Heart right ventricle (tissue), 16 donors: Measurements from ENCODE around the gene ISCA2. TPM values are rescaled to one million over a fixed set of nuclear protein-coding genes. Genes with fewer than 3 reads are reported as not detected.

ENCODE experiments used
- ATAC-seq, 8 donors: fragments of 200-7000 bp; cut with Tn5 transposase; one replicate each; pipeline ENCODE4 v1.9.1; 2020; ENCODE audit warnings: mild to moderate bottlenecking in 8 of 8, moderate library complexity in 8 of 8, moderate number of reproducible peaks in 1 of 8
- DNase-seq, 2 donors: peaks; one replicate each; pipeline ENCODE4 v3.0.0-alpha.2; 2020
- H3K27ac ChIP-seq, 10 donors: fragments of 200-600 bp; sonication (generic) in 2 of 10; one replicate each; pipeline versions ENCODE4 v1.5.0 to v1.8.0; 2020 to 2022; ENCODE audit warnings: mild to moderate bottlenecking in 3 of 10
- H3K27me3 ChIP-seq, 7 donors: fragments of 200-600 bp; one replicate each; pipeline ENCODE4 v1.8.0; 2021 to 2022; ENCODE audit warnings: mild to moderate bottlenecking in 2 of 7
- H3K36me3 ChIP-seq, 9 donors: fragments of 200-600 bp; sonication (generic) in 1 of 9; one replicate each; pipeline versions ENCODE4 v1.5.0 to v1.8.0; 2020 to 2022; ENCODE audit warnings: mild to moderate bottlenecking in 2 of 9
- H3K4me1 ChIP-seq, 9 donors: fragments of 200-600 bp; sonication (generic) in 1 of 9; one replicate each; pipeline versions ENCODE4 v1.5.0 to v1.8.0; 2020 to 2022; ENCODE audit warnings: mild to moderate bottlenecking in 4 of 9
- H3K4me3 ChIP-seq, 10 donors: fragments of 200-600 bp; sonication (generic) in 2 of 10; one replicate each; pipeline versions ENCODE4 v1.5.0 to v1.8.0; 2020 to 2022; ENCODE audit warnings: mild to moderate bottlenecking in 7 of 10, moderate library complexity in 2 of 10
- H3K9me3 ChIP-seq, 11 donors: fragments of 200-600 bp in 10 of 11; sonication (generic) in 2 of 11; one replicate each; pipeline versions ENCODE4 v1.5.0 to v1.8.0; 2013 to 2022; ENCODE audit warnings: mild to moderate bottlenecking in 2 of 11, control low read depth in 1 of 11, moderate library complexity in 1 of 11
- CTCF ChIP-seq, 9 donors: fragments of 200-600 bp; sonication (generic) in 2 of 9; IDR thresholded peaks; one replicate each; pipeline versions ENCODE4 v1.5.0 to v1.8.0; 2021 to 2022; ENCODE audit warnings: antibody characterized with exemption in 9 of 9, mild to moderate bottlenecking in 5 of 9, moderate library complexity in 1 of 9
- WGBS, 2 donors: extraction: QIAGEN DNeasy Blood & Tissue Kit; methylation state at CpG; one replicate each; pipeline ENCODE4 v1.1.7; 2013; ENCODE audit warnings: inconsistent platforms in 1 of 2; 5-methylcytosine and 5-hydroxymethylcytosine counted together
- intact Hi-C, 10 donors: fragments of 100-400 bp; cut with DNase I; formaldehyde crosslinking; loops; one replicate each; pipeline versions ENCODE4 v1.11.1 to v1.14.2; 2022
- polyA plus RNA-seq, 2 donors: library from polyadenylated mRNA; stranded (reverse); fragments of 200-250 nt; gene quantifications; one replicate each; pipeline ENCODE4 v1.2.3, GENCODE V29; 2013
- total RNA-seq, 10 donors: library from RNA; stranded (reverse); fragmentation: NEBNext Ultra II Directional in 3 of 10; extraction: Animal tissue kit (Norgen Biotek cat#: 25700) in 3 of 10; gene quantifications; one replicate each; pipeline versions ENCODE4 v1.2.1 to v1.2.4, GENCODE V29; 2021 to 2023
- donor health status: Arrhythmogenic right ventricular cardiomyopathy.
- donor health status: ischemic (EF 13 %, LVEDD 7.1; RV severe dilation, severe dysfunction).
- donor health status: healthy with polysubstance abuse.
- donor health status: DM: no; HTN: yes; CAD: no.
- donor health status: DM: no; HTN: no; CAD: no.
- donor health status: ischemic (EF 25% LVEDD 6.9; RV normal size, moderate dysfunction).
- donor health status: ischemic (EF 25% LVEDD 5.7; RV mildly dilated, moderate dysfunction).
- donor health status: healthy.
- donor health status: DM: yes; HTN: yes; CAD: no.
- donor health status: Ischemic cardiomyopathy.
- donor health status: ischemic (EF 35%, LVEDD 5.7; RV mildly dilated, moderate dysfunction).
- donor health status: nonischemic (EF 11% LVEDD 7.7; RV severe dilation, severe dysfunction).
- donor health status: DM: yes; HTN: yes; CAD: no.
- donor health status: PGD.
- donor health status: ischemic (EF 29% LVEDD 5.4; RV normal size, mild dysfunction).
- donor health status: nonischemic (EF 23%, LVEDD 6.1; RV moderate dilation, normal function).

The ISCA2 gene
- total and polyA plus RNA-seq, 12 donors: 20.6 to 44.3 (median 39.9) TPM

- no peak for TF ChIP-seq CTCF (IDR thresholded peaks at IDR 0.05)
- intact Hi-C loops: no loop called here
- Histone ChIP-seq H3K27ac (no peak overlapping the region), H3K9me3 (no peaks in the 10 kb centered on the region), H3K36me3 (peaks cover 0 to 26% (median 0%) of the 10 kb centered on the region in 9 donors), H3K27me3 (no peaks in the 10 kb centered on the region), H3K4me3 (no peak overlapping the region), H3K4me1 (peaks cover 0 to 15% (median 0%) of the 10 kb centered on the region in 9 donors)
- ATAC-seq (peak in 1 of 8 donors; percentile 28), DNase-seq (no peak)
- WGBS, 2 donors: 88 to 89% methylated on average over 12 of the region's 12 CpGs
These were observed 23.0 kb downstream of the ISCA2 start for GRCh38 chr14:74516451-74517160.

GRCh38 chr14:74517731-74518130 is 24.2 kb downstream of the ISCA2 start:
- Histone ChIP-seq H3K4me3 (no peak overlapping the region), H3K4me1 (peaks cover 0 to 15% (median 0%) of the 10 kb centered on the region in 9 donors), H3K27me3 (no peaks in the 10 kb centered on the region), H3K9me3 (no peaks in the 10 kb centered on the region), H3K36me3 (peaks cover 0 to 33% (median 0%) of the 10 kb centered on the region in 9 donors), H3K27ac (no peak overlapping the region)
- DNase-seq (no peak), ATAC-seq (no peak)
- intact Hi-C loops: no loop called here
- 82 to 85% methylated on average over 4 of the region's 4 CpGs for WGBS, 2 donors
- no peak for TF ChIP-seq CTCF (IDR thresholded peaks at IDR 0.05)

GRCh38 chr14:74518221-74518620 is 24.7 kb downstream of the ISCA2 start:
- H3K36me3 ChIP-seq: peaks cover 0 to 33% (median 0%) of the 10 kb centered on the region in 9 donors
- H3K4me1 ChIP-seq: peaks cover 0 to 15% (median 0%) of the 10 kb centered on the region in 9 donors
- no peaks in the 10 kb centered on the region for H3K27me3 ChIP-seq
- 85 to 86% methylated on average over 6 of the region's 6 CpGs for WGBS, 2 donors
- DNase-seq: no peak
- TF ChIP-seq CTCF (IDR thresholded peaks at IDR 0.05): no peak
- H3K4me3 ChIP-seq: no peak overlapping the region
- ATAC-seq: no peak
- intact Hi-C loops: no loop called here
- H3K27ac ChIP-seq: no peak overlapping the region
- H3K9me3 ChIP-seq: no peaks in the 10 kb centered on the region

GRCh38 chr14:74519316-74520074 is 25.9 kb downstream of the ISCA2 start:
- peaks cover 0 to 33% (median 0%) of the 10 kb centered on the region in 9 donors for H3K36me3 ChIP-seq
- WGBS, 2 donors: 81 to 87% methylated on average over 6 of the region's 6 CpGs
- DNase-seq (no peak), ATAC-seq (no peak)
- no peak overlapping the region for H3K27ac ChIP-seq
- no peak overlapping the region for H3K4me3 ChIP-seq
- H3K27me3 ChIP-seq: no peaks in the 10 kb centered on the region
- H3K4me1 ChIP-seq: peaks cover 0 to 9% (median 0%) of the 10 kb centered on the region in 9 donors
- intact Hi-C loops: no loop called here
- TF ChIP-seq CTCF (IDR thresholded peaks at IDR 0.05): no peak
- no peaks in the 10 kb centered on the region for H3K9me3 ChIP-seq
